Measurements from ENCODE around the gene KCNQ5.
A peak's percentile ranks its signal among the peaks of the same experiment; 100 is the strongest.

Gene KCNQ5

GRCh38 chr6:72811971-72812421 is 190.1 kb downstream of the KCNQ5 start:
- Histone ChIP-seq H3K27me3 (replicated peaks; ENCODE audit: control insufficient read depth, insufficient read depth, low read length) (no peaks in the 10 kb centered on the region), H3K9me3 (ENCODE audit: control insufficient read depth, low read length) (no peaks in the 10 kb centered on the region), H3K4me3 (ENCODE audit: low read length) (no peak overlapping the region), H3K4me1 (ENCODE audit: control insufficient read depth, insufficient read depth, low read length) (peaks cover 9% of the 10 kb centered on the region), H3K9ac (ENCODE audit: low read length) (no peak overlapping the region), H3K36me3 (ENCODE audit: control insufficient read depth, insufficient read depth, low read length, severe bottlenecking) (no peaks in the 10 kb centered on the region)
- peak; percentile 20 for DNase-seq (ENCODE audit: low read depth)

DNA sequence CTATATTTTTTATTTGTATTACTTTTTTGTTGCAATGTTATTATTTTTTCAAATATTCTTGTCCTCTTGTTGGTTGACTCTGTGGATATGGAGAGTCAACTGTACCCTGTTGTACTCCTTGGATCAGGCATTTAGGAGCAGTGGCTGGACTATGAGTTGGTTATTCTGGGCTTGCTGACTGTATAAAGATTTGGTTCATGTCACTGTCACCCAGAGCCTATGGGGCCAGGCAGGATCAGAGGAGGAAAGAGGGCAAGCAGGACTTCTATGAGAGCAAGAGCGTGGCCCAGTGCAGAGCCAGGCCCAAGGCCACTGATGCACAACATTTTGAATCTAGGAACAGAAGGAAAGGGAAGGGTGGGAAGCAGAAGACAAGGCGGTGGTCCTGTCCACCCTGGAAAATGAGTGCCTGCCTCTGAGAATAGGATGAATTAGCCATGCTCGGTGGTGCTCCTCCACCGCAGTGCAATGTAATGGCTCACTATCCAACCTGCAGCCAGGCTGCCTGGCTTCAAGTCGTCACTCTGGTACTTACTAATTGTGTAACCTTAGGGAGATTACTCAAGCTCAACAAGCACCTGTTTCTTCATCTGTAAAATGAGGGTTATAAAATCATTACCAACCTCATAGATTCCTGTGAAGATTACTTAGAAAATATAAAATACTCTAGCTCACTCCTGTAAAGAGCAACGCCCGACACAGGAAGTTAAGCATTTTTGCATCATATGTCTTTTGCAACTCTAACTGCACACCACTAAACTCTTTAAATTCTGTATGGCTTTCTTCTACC is 192.1 kb downstream of the KCNQ5 start:
- H3K4me3 ChIP-seq (ENCODE audit: low read length): no peak overlapping the region
- H3K27me3 ChIP-seq (replicated peaks; ENCODE audit: control insufficient read depth, insufficient read depth, low read length): no peaks in the 10 kb centered on the region
- H3K36me3 ChIP-seq (ENCODE audit: control insufficient read depth, insufficient read depth, low read length, severe bottlenecking): no peaks in the 10 kb centered on the region
- H3K4me1 ChIP-seq (ENCODE audit: control insufficient read depth, insufficient read depth, low read length): peaks cover 12% of the 10 kb centered on the region
- no peak for DNase-seq (ENCODE audit: low read depth)
- H3K9me3 ChIP-seq (ENCODE audit: control insufficient read depth, low read length): no peaks in the 10 kb centered on the region
- no peak overlapping the region for H3K9ac ChIP-seq (ENCODE audit: low read length)

DNA sequence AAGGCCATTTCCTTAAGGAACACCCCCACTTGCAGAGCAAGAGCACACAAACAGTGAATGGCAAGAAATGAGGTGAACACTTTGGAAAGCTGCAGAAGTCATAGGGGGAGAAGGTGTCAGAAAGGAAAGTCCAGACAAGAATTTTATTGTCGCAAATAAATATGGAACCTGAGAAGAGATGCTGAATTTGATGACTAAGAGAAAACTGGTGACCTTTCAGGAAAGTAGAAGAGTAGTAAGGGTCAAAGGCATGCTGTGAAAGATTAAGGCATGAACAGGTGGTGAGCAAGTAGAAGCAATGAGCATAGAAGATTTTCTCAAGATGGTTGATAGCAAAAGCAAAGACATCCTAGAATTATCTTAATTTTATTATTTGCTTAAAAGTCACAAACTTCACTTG is 194.2 kb downstream of the KCNQ5 start:
- H3K4me1 ChIP-seq (ENCODE audit: control insufficient read depth, insufficient read depth, low read length): peaks cover 12% of the 10 kb centered on the region
- H3K9me3 ChIP-seq (ENCODE audit: control insufficient read depth, low read length): no peaks in the 10 kb centered on the region
- no peak overlapping the region for H3K4me3 ChIP-seq (ENCODE audit: low read length)
- no peak overlapping the region for H3K9ac ChIP-seq (ENCODE audit: low read length)
- no peaks in the 10 kb centered on the region for H3K27me3 ChIP-seq (replicated peaks; ENCODE audit: control insufficient read depth, insufficient read depth, low read length)
- no peaks in the 10 kb centered on the region for H3K36me3 ChIP-seq (ENCODE audit: control insufficient read depth, insufficient read depth, low read length, severe bottlenecking)
- DNase-seq (ENCODE audit: low read depth): no peak

DNA sequence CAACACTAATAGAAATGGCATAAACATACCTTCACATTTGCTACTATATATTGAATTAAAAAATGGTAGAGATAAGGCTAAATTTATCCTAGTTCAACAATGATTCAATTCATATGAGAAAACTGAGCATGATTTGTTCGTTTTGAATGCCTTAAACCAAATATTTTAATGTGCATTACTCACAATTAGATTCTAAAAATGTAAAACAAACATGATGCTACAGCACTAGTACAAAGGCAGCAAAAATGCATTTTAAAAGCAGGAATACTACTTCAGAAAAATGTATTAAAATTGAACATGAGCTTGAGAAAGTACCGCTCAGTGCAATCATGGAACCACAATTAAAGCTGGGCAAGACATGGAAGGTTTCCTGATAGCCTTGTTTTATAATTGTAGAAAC is 195.3 kb downstream of the KCNQ5 start:
- Histone ChIP-seq H3K9ac (ENCODE audit: low read length) (no peak overlapping the region), H3K4me3 (ENCODE audit: low read length) (no peak overlapping the region), H3K27me3 (replicated peaks; ENCODE audit: control insufficient read depth, insufficient read depth, low read length) (no peaks in the 10 kb centered on the region), H3K36me3 (ENCODE audit: control insufficient read depth, insufficient read depth, low read length, severe bottlenecking) (no peaks in the 10 kb centered on the region), H3K9me3 (ENCODE audit: control insufficient read depth, low read length) (no peaks in the 10 kb centered on the region), H3K4me1 (ENCODE audit: control insufficient read depth, insufficient read depth, low read length) (peaks cover 7% of the 10 kb centered on the region)
- DNase-seq (ENCODE audit: low read depth): no peak

DNA sequence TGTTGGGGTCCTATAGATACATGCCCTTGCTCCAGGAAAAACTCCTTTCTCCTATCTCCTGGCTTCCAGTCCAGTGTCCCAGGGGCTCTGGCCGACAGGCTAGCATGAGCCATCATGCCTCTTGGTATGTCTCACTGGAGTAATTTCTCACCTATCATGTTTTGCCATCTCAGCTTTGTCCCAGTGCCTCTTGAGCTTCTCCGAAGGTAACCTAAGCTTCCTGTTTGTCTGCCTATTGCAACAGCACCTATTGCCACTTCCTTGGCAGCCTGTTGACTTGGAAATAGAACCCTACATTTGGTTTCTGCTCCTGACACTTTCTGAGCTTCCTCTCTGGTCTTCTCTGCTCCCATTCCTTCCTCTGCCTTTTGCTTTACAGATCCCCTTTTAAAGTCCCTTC is 197.7 kb downstream of the KCNQ5 start:
- DNase-seq (ENCODE audit: low read depth): no peak
- Histone ChIP-seq H3K36me3 (ENCODE audit: control insufficient read depth, insufficient read depth, low read length, severe bottlenecking) (no peaks in the 10 kb centered on the region), H3K9ac (ENCODE audit: low read length) (no peak overlapping the region), H3K9me3 (ENCODE audit: control insufficient read depth, low read length) (no peaks in the 10 kb centered on the region), H3K27me3 (replicated peaks; ENCODE audit: control insufficient read depth, insufficient read depth, low read length) (no peaks in the 10 kb centered on the region), H3K4me1 (ENCODE audit: control insufficient read depth, insufficient read depth, low read length) (peaks cover 4% of the 10 kb centered on the region), H3K4me3 (ENCODE audit: low read length) (no peak overlapping the region)

- Histone ChIP-seq H3K4me3 (ENCODE audit: low read length) (no peak overlapping the region), H3K9ac (ENCODE audit: low read length) (no peak overlapping the region), H3K9me3 (ENCODE audit: control insufficient read depth, low read length) (no peaks in the 10 kb centered on the region), H3K27me3 (replicated peaks; ENCODE audit: control insufficient read depth, insufficient read depth, low read length) (no peaks in the 10 kb centered on the region), H3K4me1 (ENCODE audit: control insufficient read depth, insufficient read depth, low read length) (peaks cover 10% of the 10 kb centered on the region), H3K36me3 (ENCODE audit: control insufficient read depth, insufficient read depth, low read length, severe bottlenecking) (no peaks in the 10 kb centered on the region)
- DNase-seq (ENCODE audit: low read depth): no peak
Measured at GRCh38 chr6:72820153-72820552, 198.3 kb downstream of the KCNQ5 start.

- H3K9me3 ChIP-seq (ENCODE audit: control insufficient read depth, low read length): no peaks in the 10 kb centered on the region
- no peak overlapping the region for H3K9ac ChIP-seq (ENCODE audit: low read length)
- H3K4me1 ChIP-seq (ENCODE audit: control insufficient read depth, insufficient read depth, low read length): peaks cover 17% of the 10 kb centered on the region
- no peak overlapping the region for H3K4me3 ChIP-seq (ENCODE audit: low read length)
- H3K36me3 ChIP-seq (ENCODE audit: control insufficient read depth, insufficient read depth, low read length, severe bottlenecking): no peaks in the 10 kb centered on the region
- no peaks in the 10 kb centered on the region for H3K27me3 ChIP-seq (replicated peaks; ENCODE audit: control insufficient read depth, insufficient read depth, low read length)
- DNase-seq (ENCODE audit: low read depth): no peak
Measured at GRCh38 chr6:72820906-72821305, 199.0 kb downstream of the KCNQ5 start.

- no peak overlapping the region for H3K9ac ChIP-seq (ENCODE audit: low read length)
- no peaks in the 10 kb centered on the region for H3K36me3 ChIP-seq (ENCODE audit: control insufficient read depth, insufficient read depth, low read length, severe bottlenecking)
- no peak for DNase-seq (ENCODE audit: low read depth)
- H3K4me3 ChIP-seq (ENCODE audit: low read length): no peak overlapping the region
- no peaks in the 10 kb centered on the region for H3K9me3 ChIP-seq (ENCODE audit: control insufficient read depth, low read length)
- H3K4me1 ChIP-seq (ENCODE audit: control insufficient read depth, insufficient read depth, low read length): peaks cover 24% of the 10 kb centered on the region
- no peaks in the 10 kb centered on the region for H3K27me3 ChIP-seq (replicated peaks; ENCODE audit: control insufficient read depth, insufficient read depth, low read length)
Measured at GRCh38 chr6:72822023-72822422, 200.2 kb downstream of the KCNQ5 start.

DNA sequence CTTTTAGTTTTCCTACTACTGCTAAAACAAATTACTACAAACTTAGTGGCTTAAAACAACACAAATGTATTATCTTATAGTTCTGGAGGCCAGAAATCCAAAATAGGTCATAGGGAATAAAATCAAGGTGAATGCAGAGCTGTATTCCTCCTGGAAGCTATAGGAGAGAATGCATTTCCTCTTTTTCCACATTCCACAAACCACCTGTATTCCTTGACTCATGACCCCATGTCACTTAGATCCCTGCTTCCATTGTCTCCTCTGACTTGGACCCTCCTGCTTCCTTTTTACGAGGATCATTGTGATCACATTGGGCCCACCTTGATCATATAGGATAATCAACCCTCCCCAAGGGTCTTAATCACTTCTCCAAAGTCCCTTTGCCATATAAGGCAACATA is 200.8 kb downstream of the KCNQ5 start:
- no peaks in the 10 kb centered on the region for H3K27me3 ChIP-seq (replicated peaks; ENCODE audit: control insufficient read depth, insufficient read depth, low read length)
- DNase-seq (ENCODE audit: low read depth): no peak
- no peaks in the 10 kb centered on the region for H3K9me3 ChIP-seq (ENCODE audit: control insufficient read depth, low read length)
- H3K9ac ChIP-seq (ENCODE audit: low read length): no peak overlapping the region
- peaks cover 22% of the 10 kb centered on the region for H3K4me1 ChIP-seq (ENCODE audit: control insufficient read depth, insufficient read depth, low read length)
- no peaks in the 10 kb centered on the region for H3K36me3 ChIP-seq (ENCODE audit: control insufficient read depth, insufficient read depth, low read length, severe bottlenecking)
- no peak overlapping the region for H3K4me3 ChIP-seq (ENCODE audit: low read length)

DNA sequence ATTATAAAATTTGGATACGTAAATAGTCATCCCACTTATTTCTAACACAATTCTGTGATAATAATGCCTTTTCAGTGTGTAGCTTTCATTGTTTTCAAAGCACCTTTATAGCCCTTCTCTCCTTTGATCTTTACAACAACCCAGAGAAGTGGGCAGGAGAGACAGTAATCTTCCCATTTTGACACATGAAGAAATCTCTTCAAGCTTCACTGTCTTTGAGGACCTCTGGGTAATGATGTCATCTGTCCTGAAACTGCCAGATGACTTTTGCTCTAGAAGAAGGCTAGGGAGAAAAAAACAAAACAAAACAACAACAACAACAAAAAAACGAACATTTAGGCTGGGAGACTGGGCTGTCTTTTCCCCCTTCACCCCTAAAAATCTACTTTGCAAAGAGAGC is 203.0 kb downstream of the KCNQ5 start:
- Histone ChIP-seq H3K4me1 (ENCODE audit: control insufficient read depth, insufficient read depth, low read length) (peaks cover 22% of the 10 kb centered on the region), H3K4me3 (ENCODE audit: low read length) (no peak overlapping the region), H3K9ac (ENCODE audit: low read length) (no peak overlapping the region), H3K27me3 (replicated peaks; ENCODE audit: control insufficient read depth, insufficient read depth, low read length) (no peaks in the 10 kb centered on the region), H3K36me3 (ENCODE audit: control insufficient read depth, insufficient read depth, low read length, severe bottlenecking) (no peaks in the 10 kb centered on the region), H3K9me3 (ENCODE audit: control insufficient read depth, low read length) (no peaks in the 10 kb centered on the region)
- no peak for DNase-seq (ENCODE audit: low read depth)

GRCh38 chr6:72825315-72825911 is 203.5 kb downstream of the KCNQ5 start:
- peak; percentile 21 for DNase-seq (ENCODE audit: low read depth)
- Histone ChIP-seq H3K27me3 (replicated peaks; ENCODE audit: control insufficient read depth, insufficient read depth, low read length) (no peaks in the 10 kb centered on the region), H3K36me3 (ENCODE audit: control insufficient read depth, insufficient read depth, low read length, severe bottlenecking) (no peaks in the 10 kb centered on the region), H3K9me3 (ENCODE audit: control insufficient read depth, low read length) (no peaks in the 10 kb centered on the region), H3K9ac (ENCODE audit: low read length) (no peak overlapping the region), H3K4me1 (ENCODE audit: control insufficient read depth, insufficient read depth, low read length) (peaks cover 22% of the 10 kb centered on the region), H3K4me3 (ENCODE audit: low read length) (no peak overlapping the region)

Data from adipocyte (in vitro differentiated cells).